Measurements from ENCODE around the gene F11.

GRCh38 chr4:186330368-186330767, 64.4 kb downstream of the F11 start:
- TF ChIP-seq, protein P1, sequence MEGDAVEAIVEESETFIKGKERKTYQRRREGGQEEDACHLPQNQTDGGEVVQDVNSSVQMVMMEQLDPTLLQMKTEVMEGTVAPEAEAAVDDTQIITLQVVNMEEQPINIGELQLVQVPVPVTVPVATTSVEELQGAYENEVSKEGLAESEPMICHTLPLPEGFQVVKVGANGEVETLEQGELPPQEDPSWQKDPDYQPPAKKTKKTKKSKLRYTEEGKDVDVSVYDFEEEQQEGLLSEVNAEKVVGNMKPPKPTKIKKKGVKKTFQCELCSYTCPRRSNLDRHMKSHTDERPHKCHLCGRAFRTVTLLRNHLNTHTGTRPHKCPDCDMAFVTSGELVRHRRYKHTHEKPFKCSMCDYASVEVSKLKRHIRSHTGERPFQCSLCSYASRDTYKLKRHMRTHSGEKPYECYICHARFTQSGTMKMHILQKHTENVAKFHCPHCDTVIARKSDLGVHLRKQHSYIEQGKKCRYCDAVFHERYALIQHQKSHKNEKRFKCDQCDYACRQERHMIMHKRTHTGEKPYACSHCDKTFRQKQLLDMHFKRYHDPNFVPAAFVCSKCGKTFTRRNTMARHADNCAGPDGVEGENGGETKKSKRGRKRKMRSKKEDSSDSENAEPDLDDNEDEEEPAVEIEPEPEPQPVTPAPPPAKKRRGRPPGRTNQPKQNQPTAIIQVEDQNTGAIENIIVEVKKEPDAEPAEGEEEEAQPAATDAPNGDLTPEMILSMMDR (IDR thresholded peaks at IDR 0.05): no peak
- no peak for TF ChIP-seq EZH2 (IDR thresholded peaks at IDR 0.05)
- no peak for TF ChIP-seq EZH2phosphoT487 (IDR thresholded peaks at IDR 0.05)
